GM12878 (cell line): ENCODE data around the gene SPTLC2. TPM values are rescaled to one million over a fixed set of nuclear protein-coding genes. Genes with fewer than 3 reads are reported as not detected.

Experiments
- ATAC-seq: fragments of 200-7000 bp; cut with Tn5 transposase; 3 replicates; pipeline ENCODE4 v1.9.1; 2020; ENCODE audit warnings: mild to moderate bottlenecking, moderate library complexity
- BruUV-seq: library from RNA; stranded (reverse); fragments of 400-500 nt; replicated peaks from 2 replicates; lab custom pipeline; 2021; lab: Mats Ljungman, UMichigan
- CTCF ChIA-PET: fragments of 300-600 bp; sonication (Branson Sonifier 250); formaldehyde crosslinking; extraction: SDS; loops from one replicate; lab custom pipeline; 2021; ENCODE audit warnings: inconsistent platforms; lab: Yijun Ruan, JAX
- POLR2A ChIA-PET: fragments of 350-600 bp; formaldehyde crosslinking; extraction: SDS; loops from one replicate; lab custom pipeline; 2021; ENCODE audit warnings: inconsistent platforms; lab: Charles Lee
- RAD21 ChIA-PET: fragments of 300-600 bp; sonication (Branson Sonifier 250); formaldehyde crosslinking; loops from one replicate; lab custom pipeline; 2023; ENCODE audit warnings: antibody characterized with exemption; ENCODE audit not compliant: unreplicated experiment; lab: Charles Lee
- SMC1A ChIA-PET: fragments of 300-600 bp; sonication (Branson Sonifier 250); formaldehyde crosslinking; loops from one replicate; lab custom pipeline; 2023; ENCODE audit not compliant: unreplicated experiment, uncharacterized antibody; lab: Charles Lee
- DNase-seq: peaks from one replicate; pipeline ENCODE4 v3.0.0-alpha.2; 2011; ENCODE audit warnings: low read depth, low spot score
- FAIRE-seq: peaks from 3 replicates; lab custom pipeline; 2011; peaks lifted over from hg19 to GRCh38; lab: Jason Lieb, UNC
- H2AFZ ChIP-seq: 2 replicates; pipeline ENCODE4 v1.6.0; 2011; ENCODE audit warnings: low read depth, low read length, control low read depth; ENCODE audit not compliant: control insufficient read depth
- H3K27ac ChIP-seq: 2 replicates; pipeline ENCODE4 v1.5.1; 2011; ENCODE audit warnings: control low read depth; ENCODE audit not compliant: control insufficient read depth, insufficient read depth
- H3K27me3 ChIP-seq, 2 experiments: replicated peaks in 1 of 2; 2 replicates each; pipeline versions ENCODE4 v1.6.0 to v1.6.1; 2011; ENCODE audit warnings: low read length in 1 of 2; ENCODE audit not compliant: control insufficient read depth in 2 of 2, insufficient read depth in 2 of 2
- H3K36me3 ChIP-seq, 2 experiments: 2 replicates each; pipeline ENCODE4 v1.5.1; 2011; ENCODE audit warnings: low read length in 1 of 2; ENCODE audit not compliant: control insufficient read depth in 2 of 2, insufficient read depth in 2 of 2
- H3K4me1 ChIP-seq: 2 replicates; pipeline ENCODE4 v1.6.1; 2011; ENCODE audit warnings: mild to moderate bottlenecking, low read length, moderate library complexity, mixed read lengths; ENCODE audit not compliant: control insufficient read depth, insufficient read depth
- H3K4me2 ChIP-seq: 2 replicates; pipeline ENCODE4 v1.6.0; 2011; ENCODE audit warnings: control low read depth; ENCODE audit not compliant: control insufficient read depth, insufficient read depth
- H3K4me3 ChIP-seq: fragments of 200-600 bp; sonication (generic); 2 replicates; pipeline ENCODE4 v1.5.1; 2016
- H3K79me2 ChIP-seq: 2 replicates; pipeline ENCODE4 v1.6.0; 2011; ENCODE audit warnings: low read length; ENCODE audit not compliant: control insufficient read depth, insufficient read depth
- H3K9ac ChIP-seq: 2 replicates; pipeline ENCODE4 v1.8.0; 2011; ENCODE audit warnings: low read length, control low read depth, mixed read lengths; ENCODE audit not compliant: control insufficient read depth, insufficient read depth
- H3K9me3 ChIP-seq: replicated peaks from 3 replicates; pipeline ENCODE4 v1.5.1; 2011; ENCODE audit warnings: mild to moderate bottlenecking, low read length; ENCODE audit not compliant: control insufficient read depth, insufficient read depth
- H4K20me1 ChIP-seq: 2 replicates; pipeline ENCODE4 v1.6.0; 2011; ENCODE audit not compliant: control insufficient read depth, insufficient read depth
- ATF7 ChIP-seq: fragments of 450-650 bp; IDR thresholded peaks from 2 replicates; pipeline ENCODE4 v1.6.1; 2016; ENCODE audit warnings: low read depth, mild to moderate bottlenecking
- CEBPB ChIP-seq, 2 experiments: fragments of 150-350 bp in 1 of 2; IDR thresholded peaks; 2 replicates each; pipeline ENCODE4 v1.6.1; 2012 to 2014; ENCODE audit warnings: low read depth in 2 of 2, low read length in 2 of 2, borderline replicate concordance in 1 of 2, inconsistent platforms in 1 of 2
- PAX8 ChIP-seq: fragments of 450-650 bp; IDR thresholded peaks from 2 replicates; pipeline ENCODE4 v1.6.1; 2017; ENCODE audit warnings: mild to moderate bottlenecking, moderate library complexity
- SUZ12 ChIP-seq: fragments of 200-600 bp; sonication (generic); IDR thresholded peaks from one replicate; pipeline ENCODE4 v1.6.1; 2018; ENCODE audit warnings: antibody characterized with exemption, mild to moderate bottlenecking; ENCODE audit not compliant: unreplicated experiment
- ZBED1 ChIP-seq: IDR thresholded peaks from 2 replicates; pipeline ENCODE4 v1.6.1; 2016; ENCODE audit warnings: borderline replicate concordance
- WGBS: methylation state at CpG from one replicate; pipeline ENCODE4 v1.1.6; 2016; ENCODE audit warnings: low lambda C conversion rate; ENCODE audit not compliant: insufficient replicate concordance, insufficient coverage; ENCODE audit errors: missing lambda C conversion rate; 5-methylcytosine and 5-hydroxymethylcytosine counted together
- in situ Hi-C: fragments of 300-500 bp; cut with MboI; formaldehyde crosslinking; loops from 9 replicates; pipeline ENCODE4 v1.14.3; 2018; ENCODE audit warnings: mixed read lengths
- intact Hi-C: fragments of 100-400 bp; cut with micrococcal nuclease; formaldehyde crosslinking; loops from one replicate; pipeline ENCODE4 v1.14.2; 2022; ENCODE audit not compliant: unreplicated experiment
- polyA plus RNA-seq, 11 experiments: library from polyadenylated mRNA; depleted of rRNA in 4 of 11; unstranded in 6 of 11; stranded (reverse) in 5 of 11; fragments of >200 nt; fragmentation: Nextera tagmentation in 4 of 11; fragmentation: Illumina TruSeq in 1 of 11; extraction: Ambion mirVana in 4 of 11; extraction: Trizol in 1 of 11; gene quantifications; 1 replicate in 1 of 11; 2 replicates in 10 of 11; pipeline versions ENCODE4 v1.2.1 to v1.2.3, GENCODE V29; 2011 to 2016; ENCODE audit warnings: inconsistent platforms in 2 of 11, missing spikeins in 2 of 11, low read depth in 1 of 11
- total RNA-seq, 4 experiments: library from RNA; depleted of rRNA in 3 of 4; stranded (reverse); fragments of >200 nt in 3 of 4; fragmentation: Illumina TruSeq in 1 of 4; extraction: Trizol in 1 of 4; gene quantifications; 2 replicates each; pipeline versions ENCODE4 v1.2.1 to v1.2.3, GENCODE V29; 2013 to 2021
- TF ChIP-seq, protein P1 (sequence below): fragments of 450-650 bp; formaldehyde crosslinking; IDR thresholded peaks from 2 replicates; pipeline ENCODE4 v1.5.0; 2022; ENCODE audit warnings: mild to moderate bottlenecking, missing genetic modification characterization
- TF ChIP-seq, protein P2 (sequence below): fragments of 450-650 bp; IDR thresholded peaks from 2 replicates; pipeline ENCODE4 v1.6.1; 2014; ENCODE audit warnings: mild to moderate bottlenecking
- TF ChIP-seq, protein P3 (sequence below): fragments of 150-350 bp; IDR thresholded peaks from 2 replicates; pipeline ENCODE4 v1.6.1; 2014; ENCODE audit warnings: mild to moderate bottlenecking, low read depth, low read length
- TF ChIP-seq, protein P4 (sequence below): fragments of 450-650 bp; IDR thresholded peaks from 2 replicates; pipeline ENCODE4 v1.6.1; 2016; ENCODE audit warnings: mild to moderate bottlenecking

SPTLC2 gene
- total and polyA plus RNA-seq, 10 of the 15 experiments (the other 5 are each of a cell fraction or from before 2014, with no cell fraction given): 6.9 to 35.1 (median 19.7) TPM

DNA sequence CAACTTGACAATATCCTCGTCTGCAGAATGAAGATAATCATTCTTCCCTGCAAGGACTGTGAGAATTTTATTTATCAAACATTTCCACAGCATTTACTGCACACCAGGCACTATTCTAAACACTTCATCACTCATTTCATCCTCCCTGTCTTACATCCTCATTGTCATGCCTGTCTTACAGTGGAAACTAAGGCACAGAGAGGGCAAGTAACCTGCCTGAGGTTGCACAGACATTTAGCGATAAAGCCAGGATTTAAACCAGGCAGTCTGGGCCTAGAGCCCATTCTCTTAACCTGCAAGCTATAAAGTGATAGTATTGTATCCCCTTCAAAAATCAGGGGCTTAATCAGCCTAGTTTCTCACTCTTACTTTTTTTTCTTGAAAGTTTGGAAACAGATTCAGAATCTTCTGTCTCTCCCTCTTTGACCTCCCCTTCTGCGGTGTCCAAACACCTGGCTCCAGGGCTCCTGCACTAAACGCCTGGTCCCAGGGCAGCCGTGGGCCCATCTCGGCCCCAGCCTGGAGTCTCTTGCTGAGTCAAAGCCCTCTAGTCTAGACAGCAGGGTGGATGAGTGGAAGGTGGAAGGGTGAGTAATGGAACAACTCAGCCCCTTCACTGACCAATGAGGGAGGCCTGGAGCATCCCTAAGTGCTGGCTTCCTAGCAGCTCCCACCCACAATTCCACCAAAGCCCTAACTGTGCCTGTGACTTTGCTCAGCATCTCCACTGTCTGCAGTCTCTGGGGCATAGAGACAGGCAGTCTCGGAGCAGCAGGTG is 130.3 kb downstream of the SPTLC2 start:
- ChIA-PET POLR2A (no interaction called here), RAD21 (no interaction called here)

More for the DNA sequence above, 130.3 kb downstream of the SPTLC2 start:
- in situ Hi-C loops (no loop called here), intact Hi-C loops (no loop called here)
- Histone ChIP-seq H3K4me3 (no peak overlapping the region), H3K79me2 (no peaks in the 10 kb centered on the region), H3K27ac (no peak overlapping the region), H3K36me3 (no peaks in the 10 kb centered on the region), H3K4me1 (no peaks in the 10 kb centered on the region), H3K4me2 (no peak overlapping the region), H3K27me3 (no peaks in the 10 kb centered on the region), H3K9me3 (no peaks in the 10 kb centered on the region), H3K9ac (no peak overlapping the region), H2AFZ (no peak overlapping the region), H4K20me1 (no peaks in the 10 kb centered on the region)
- ChIA-PET SMC1A (no interaction called here), CTCF (no interaction called here)
- no TSS peak for BruUV-seq
- TF ChIP-seq ATF7 (no peak), PAX8 (no peak), ZBED1 (no peak), CEBPB (IDR thresholded peaks at IDR 0.05; ENCODE audit: borderline replicate concordance in 1 of 2, low read depth in 2 of 2, low read length in 2 of 2) (no peak), SUZ12 (no peak)
- TF ChIP-seq, protein P1, sequence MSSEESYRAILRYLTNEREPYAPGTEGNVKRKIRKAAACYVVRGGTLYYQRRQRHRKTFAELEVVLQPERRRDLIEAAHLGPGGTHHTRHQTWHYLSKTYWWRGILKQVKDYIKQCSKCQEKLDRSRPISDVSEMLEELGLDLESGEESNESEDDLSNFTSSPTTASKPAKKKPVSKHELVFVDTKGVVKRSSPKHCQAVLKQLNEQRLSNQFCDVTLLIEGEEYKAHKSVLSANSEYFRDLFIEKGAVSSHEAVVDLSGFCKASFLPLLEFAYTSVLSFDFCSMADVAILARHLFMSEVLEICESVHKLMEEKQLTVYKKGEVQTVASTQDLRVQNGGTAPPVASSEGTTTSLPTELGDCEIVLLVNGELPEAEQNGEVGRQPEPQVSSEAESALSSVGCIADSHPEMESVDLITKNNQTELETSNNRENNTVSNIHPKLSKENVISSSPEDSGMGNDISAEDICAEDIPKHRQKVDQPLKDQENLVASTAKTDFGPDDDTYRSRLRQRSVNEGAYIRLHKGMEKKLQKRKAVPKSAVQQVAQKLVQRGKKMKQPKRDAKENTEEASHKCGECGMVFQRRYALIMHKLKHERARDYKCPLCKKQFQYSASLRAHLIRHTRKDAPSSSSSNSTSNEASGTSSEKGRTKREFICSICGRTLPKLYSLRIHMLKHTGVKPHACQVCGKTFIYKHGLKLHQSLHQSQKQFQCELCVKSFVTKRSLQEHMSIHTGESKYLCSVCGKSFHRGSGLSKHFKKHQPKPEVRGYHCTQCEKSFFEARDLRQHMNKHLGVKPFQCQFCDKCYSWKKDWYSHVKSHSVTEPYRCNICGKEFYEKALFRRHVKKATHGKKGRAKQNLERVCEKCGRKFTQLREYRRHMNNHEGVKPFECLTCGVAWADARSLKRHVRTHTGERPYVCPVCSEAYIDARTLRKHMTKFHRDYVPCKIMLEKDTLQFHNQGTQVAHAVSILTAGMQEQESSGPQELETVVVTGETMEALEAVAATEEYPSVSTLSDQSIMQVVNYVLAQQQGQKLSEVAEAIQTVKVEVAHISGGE (CRISPR knock-in tag): no peak
- TF ChIP-seq, protein P2, sequence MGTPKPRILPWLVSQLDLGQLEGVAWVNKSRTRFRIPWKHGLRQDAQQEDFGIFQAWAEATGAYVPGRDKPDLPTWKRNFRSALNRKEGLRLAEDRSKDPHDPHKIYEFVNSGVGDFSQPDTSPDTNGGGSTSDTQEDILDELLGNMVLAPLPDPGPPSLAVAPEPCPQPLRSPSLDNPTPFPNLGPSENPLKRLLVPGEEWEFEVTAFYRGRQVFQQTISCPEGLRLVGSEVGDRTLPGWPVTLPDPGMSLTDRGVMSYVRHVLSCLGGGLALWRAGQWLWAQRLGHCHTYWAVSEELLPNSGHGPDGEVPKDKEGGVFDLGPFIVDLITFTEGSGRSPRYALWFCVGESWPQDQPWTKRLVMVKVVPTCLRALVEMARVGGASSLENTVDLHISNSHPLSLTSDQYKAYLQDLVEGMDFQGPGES: no peak
- TF ChIP-seq, protein P3, sequence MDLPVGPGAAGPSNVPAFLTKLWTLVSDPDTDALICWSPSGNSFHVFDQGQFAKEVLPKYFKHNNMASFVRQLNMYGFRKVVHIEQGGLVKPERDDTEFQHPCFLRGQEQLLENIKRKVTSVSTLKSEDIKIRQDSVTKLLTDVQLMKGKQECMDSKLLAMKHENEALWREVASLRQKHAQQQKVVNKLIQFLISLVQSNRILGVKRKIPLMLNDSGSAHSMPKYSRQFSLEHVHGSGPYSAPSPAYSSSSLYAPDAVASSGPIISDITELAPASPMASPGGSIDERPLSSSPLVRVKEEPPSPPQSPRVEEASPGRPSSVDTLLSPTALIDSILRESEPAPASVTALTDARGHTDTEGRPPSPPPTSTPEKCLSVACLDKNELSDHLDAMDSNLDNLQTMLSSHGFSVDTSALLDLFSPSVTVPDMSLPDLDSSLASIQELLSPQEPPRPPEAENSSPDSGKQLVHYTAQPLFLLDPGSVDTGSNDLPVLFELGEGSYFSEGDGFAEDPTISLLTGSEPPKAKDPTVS: no peak
- TF ChIP-seq, protein P4, sequence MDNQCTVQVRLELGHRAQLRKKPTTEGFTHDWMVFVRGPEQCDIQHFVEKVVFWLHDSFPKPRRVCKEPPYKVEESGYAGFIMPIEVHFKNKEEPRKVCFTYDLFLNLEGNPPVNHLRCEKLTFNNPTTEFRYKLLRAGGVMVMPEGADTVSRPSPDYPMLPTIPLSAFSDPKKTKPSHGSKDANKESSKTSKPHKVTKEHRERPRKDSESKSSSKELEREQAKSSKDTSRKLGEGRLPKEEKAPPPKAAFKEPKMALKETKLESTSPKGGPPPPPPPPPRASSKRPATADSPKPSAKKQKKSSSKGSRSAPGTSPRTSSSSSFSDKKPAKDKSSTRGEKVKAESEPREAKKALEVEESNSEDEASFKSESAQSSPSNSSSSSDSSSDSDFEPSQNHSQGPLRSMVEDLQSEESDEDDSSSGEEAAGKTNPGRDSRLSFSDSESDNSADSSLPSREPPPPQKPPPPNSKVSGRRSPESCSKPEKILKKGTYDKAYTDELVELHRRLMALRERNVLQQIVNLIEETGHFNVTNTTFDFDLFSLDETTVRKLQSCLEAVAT: no peak
- ATAC-seq: no peak
- no peak for DNase-seq
- FAIRE-seq: no peak
- 45% methylated on average over 7 of the region's 7 CpGs for WGBS
